Right cardiac atrium (tissue), 5 donors: Measurements from ENCODE around the gene NDUFA12. TPM values are rescaled to one million over a fixed set of nuclear protein-coding genes. Genes with fewer than 3 reads are reported as not detected.
A peak's percentile ranks its signal among the peaks of the same experiment; 100 is the strongest.

ENCODE experiments used
- ATAC-seq, 2 donors: fragments of 200-7000 bp; cut with Tn5 transposase; one replicate each; pipeline versions ENCODE4 v1.8.0 to v1.9.1; 2020; ENCODE audit warnings: moderate library complexity in 2 of 2, mild to moderate bottlenecking in 1 of 2
- DNase-seq, 3 donors: peaks; one replicate each; pipeline ENCODE4 v3.0.0-alpha.2; 2020
- H3K27ac ChIP-seq: one replicate; pipeline ENCODE4 v1.5.1; 2013; ENCODE audit warnings: mild to moderate bottlenecking, low read length, control low read depth, moderate library complexity
- H3K27me3 ChIP-seq: one replicate; pipeline ENCODE4 v1.6.1; 2013; ENCODE audit not compliant: control insufficient read depth, insufficient read depth
- H3K4me1 ChIP-seq: one replicate; pipeline ENCODE4 v1.6.1; 2013; ENCODE audit warnings: low read length; ENCODE audit not compliant: control insufficient read depth, insufficient read depth
- H3K4me3 ChIP-seq: one replicate; pipeline ENCODE4 v1.5.1; 2013; ENCODE audit warnings: low read length, control low read depth
- H3K9me3 ChIP-seq: one replicate; pipeline ENCODE4 v1.6.1; 2013; ENCODE audit warnings: low read length; ENCODE audit not compliant: control insufficient read depth
- WGBS: extraction: QIAGEN DNeasy Blood & Tissue Kit; methylation state at CpG from one replicate; pipeline ENCODE4 v1.1.7; 2013; 5-methylcytosine and 5-hydroxymethylcytosine counted together
- intact Hi-C, 4 donors: fragments of 100-400 bp; cut with DNase I; formaldehyde crosslinking; loops; one replicate each; pipeline versions ENCODE4 v1.11.0 to v1.14.0; 2022 to 2023
- polyA plus RNA-seq: library from polyadenylated mRNA; stranded (reverse); fragments of 200-250 nt; gene quantifications from one replicate; pipeline ENCODE4 v1.2.3, GENCODE V29; 2013
- total RNA-seq, 4 donors: library from RNA; stranded (reverse); fragmentation: NEBNext Ultra II Directional; extraction: Animal tissue kit (Norgen Biotek cat#: 25700); gene quantifications; one replicate each; pipeline ENCODE4 v1.2.1, GENCODE V29; 2021
- donor health status: healthy with polysubstance abuse.
- donor health status: DM: no; HTN: yes; CAD: no.
- donor health status: DM: no; HTN: no; CAD: no.
- donor health status: DM: no; HTN: yes; CAD: no; lungs with severe emphysema.
- donor health status: DM: yes; HTN: yes; CAD: no.

NDUFA12 gene
- total and polyA plus RNA-seq, 5 donors: 307 to 741 (median 332) TPM

GRCh38 chr12:94941440-94941862, 62.0 kb downstream of the NDUFA12 start:
- H3K27ac ChIP-seq: peak overlapping the region; percentile 77
- 9% methylated on average over 7 of the region's 7 CpGs for WGBS
- intact Hi-C loops: no loop called here

DNA sequence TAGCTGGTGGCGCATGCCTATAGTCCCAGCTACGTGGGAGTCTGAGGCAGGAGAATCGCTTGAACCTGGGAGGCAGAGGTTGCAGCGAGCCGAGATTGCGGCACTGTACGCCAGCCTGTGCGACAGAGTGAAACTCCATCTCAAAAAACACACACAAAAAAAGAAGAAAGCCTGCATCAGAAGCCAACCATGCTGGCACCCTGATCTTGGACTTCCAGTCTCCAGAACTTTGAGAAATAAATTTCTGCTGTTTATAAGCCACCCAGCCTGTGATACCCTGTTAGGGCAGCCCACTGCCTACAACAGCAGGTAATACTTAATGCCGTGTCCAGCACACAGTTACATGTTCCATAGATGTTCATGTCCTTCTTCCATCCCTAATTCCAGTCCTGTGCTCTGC, 62.7 kb downstream of the NDUFA12 start:
- intact Hi-C loops: no loop called here
- DNase-seq (no peak), ATAC-seq (peak in 1 of 2 donors; percentile 11)
- WGBS: 95% methylated on average over 9 of the region's 9 CpGs
- Histone ChIP-seq H3K4me3 (no peak overlapping the region), H3K4me1 (peaks cover 9% of the 10 kb centered on the region), H3K27me3 (no peaks in the 10 kb centered on the region), H3K27ac (peak overlapping the region; percentile 77), H3K9me3 (no peaks in the 10 kb centered on the region)

More at GRCh38 chr12:94941440-94941862, 62.0 kb downstream of the NDUFA12 start:
- peak; percentile 94 to 97 for ATAC-seq
- Histone ChIP-seq H3K4me1 (peaks cover 9% of the 10 kb centered on the region), H3K27me3 (no peaks in the 10 kb centered on the region), H3K4me3 (no peak overlapping the region), H3K9me3 (no peaks in the 10 kb centered on the region)
- DNase-seq: peak; percentile 73 to 83 (median 82)

DNA sequence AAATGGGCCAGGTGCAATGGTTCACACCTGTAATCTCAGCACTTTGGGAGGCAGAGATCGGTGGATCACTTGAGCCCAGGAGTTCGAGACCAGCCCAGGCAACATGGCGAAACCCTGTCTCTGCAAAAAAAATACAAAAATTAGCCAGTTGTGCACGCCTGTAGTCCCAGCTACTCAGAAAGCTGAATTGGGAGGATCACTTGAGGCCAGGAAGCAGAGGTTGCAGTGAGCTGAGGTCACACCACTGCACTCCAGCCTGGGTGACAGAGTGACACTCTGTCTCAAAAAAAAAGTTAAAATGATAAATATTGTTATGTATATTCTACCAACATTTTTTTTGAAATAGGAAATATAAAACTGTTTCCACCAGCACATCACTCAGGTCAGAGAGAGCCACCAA, 64.9 kb downstream of the NDUFA12 start:
- Histone ChIP-seq H3K27me3 (no peaks in the 10 kb centered on the region), H3K4me3 (no peak overlapping the region), H3K27ac (no peak overlapping the region), H3K9me3 (no peaks in the 10 kb centered on the region), H3K4me1 (peaks cover 9% of the 10 kb centered on the region)
- ATAC-seq: no peak
- no peak for DNase-seq
- 92% methylated on average over 4 of the region's 4 CpGs for WGBS
- intact Hi-C loops: no loop called here

- H3K9me3 ChIP-seq: no peaks in the 10 kb centered on the region
- no peaks in the 10 kb centered on the region for H3K4me1 ChIP-seq
- H3K27ac ChIP-seq: no peak overlapping the region
- ATAC-seq (no peak), DNase-seq (no peak)
- intact Hi-C loops: no loop called here
- no peak overlapping the region for H3K4me3 ChIP-seq
- 79% methylated on average over 2 of the region's 2 CpGs for WGBS
- H3K27me3 ChIP-seq: no peaks in the 10 kb centered on the region
Observed at GRCh38 chr12:94930772-94931171, 72.7 kb downstream of the NDUFA12 start.

DNA sequence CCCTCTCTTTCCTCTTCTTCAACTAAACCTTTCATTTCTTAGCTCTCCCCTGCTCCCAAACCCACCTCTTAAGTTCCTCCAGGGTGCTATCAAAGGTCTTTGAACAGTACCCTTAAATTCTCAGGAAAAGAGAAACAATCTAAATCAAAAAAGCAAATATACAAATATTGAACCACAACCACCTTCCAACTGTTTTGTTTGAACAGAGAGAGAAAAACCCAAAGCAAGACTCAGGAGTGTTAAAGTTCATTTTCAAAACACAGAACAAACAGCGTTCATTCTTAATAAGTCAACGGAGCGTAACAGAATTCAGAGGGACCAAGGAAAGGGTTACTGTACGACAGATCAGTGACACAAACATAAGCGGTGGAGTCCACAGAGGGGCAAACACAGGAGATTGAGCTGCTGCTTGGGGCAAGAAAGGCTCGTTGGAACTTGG, 73.3 kb downstream of the NDUFA12 start:
- Histone ChIP-seq H3K27ac (no peak overlapping the region), H3K4me1 (no peaks in the 10 kb centered on the region), H3K9me3 (no peaks in the 10 kb centered on the region), H3K4me3 (no peak overlapping the region), H3K27me3 (no peaks in the 10 kb centered on the region)
- no peak for ATAC-seq
- intact Hi-C loops: no loop called here
- DNase-seq: no peak
- WGBS: 85% methylated on average over 6 of the region's 6 CpGs

GRCh38 chr12:94929780-94930179, 73.7 kb downstream of the NDUFA12 start:
- Histone ChIP-seq H3K27me3 (no peaks in the 10 kb centered on the region), H3K4me1 (no peaks in the 10 kb centered on the region), H3K27ac (no peak overlapping the region), H3K9me3 (no peaks in the 10 kb centered on the region), H3K4me3 (no peak overlapping the region)
- ATAC-seq: no peak
- no peak for DNase-seq
- WGBS: 83% methylated on average over 1 of the region's 1 CpG
- intact Hi-C loops: no loop called here

DNA sequence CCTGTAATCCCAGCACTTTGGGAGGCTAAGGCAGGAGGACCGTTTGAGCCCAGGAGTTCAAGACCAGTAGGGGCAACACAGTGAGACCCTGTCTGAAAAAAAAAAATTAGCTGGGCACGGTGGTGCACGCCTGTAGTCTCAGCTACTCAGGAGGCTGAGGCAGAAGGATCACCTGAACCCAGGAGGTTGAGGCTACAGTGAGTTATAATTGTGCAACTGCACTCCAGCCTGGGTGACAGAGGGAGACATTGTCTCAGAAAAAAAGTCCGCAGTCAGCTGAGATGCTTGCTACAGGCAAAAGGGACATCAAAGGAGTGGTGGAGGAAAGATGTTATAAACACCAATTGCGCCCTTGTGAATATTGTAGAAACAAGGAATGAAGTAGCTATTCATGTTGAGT, 77.8 kb downstream of the NDUFA12 start:
- no peaks in the 10 kb centered on the region for H3K9me3 ChIP-seq
- H3K27me3 ChIP-seq: no peaks in the 10 kb centered on the region
- no peak overlapping the region for H3K4me3 ChIP-seq
- no peaks in the 10 kb centered on the region for H3K4me1 ChIP-seq
- DNase-seq: no peak
- intact Hi-C loops: no loop called here
- no peak overlapping the region for H3K27ac ChIP-seq
- no peak for ATAC-seq
- 89% methylated on average over 5 of the region's 5 CpGs for whole genome bisulfite sequencing

GRCh38 chr12:94925206-94925605, 78.3 kb downstream of the NDUFA12 start:
- DNase-seq (no peak), ATAC-seq (peak in 1 of 2 donors; percentile 71)
- Histone ChIP-seq H3K4me3 (no peak overlapping the region), H3K27ac (no peak overlapping the region), H3K9me3 (no peaks in the 10 kb centered on the region), H3K27me3 (no peaks in the 10 kb centered on the region), H3K4me1 (no peaks in the 10 kb centered on the region)
- 66% methylated on average over 4 of the region's 4 CpGs for WGBS
- intact Hi-C loops: no loop called here

DNA sequence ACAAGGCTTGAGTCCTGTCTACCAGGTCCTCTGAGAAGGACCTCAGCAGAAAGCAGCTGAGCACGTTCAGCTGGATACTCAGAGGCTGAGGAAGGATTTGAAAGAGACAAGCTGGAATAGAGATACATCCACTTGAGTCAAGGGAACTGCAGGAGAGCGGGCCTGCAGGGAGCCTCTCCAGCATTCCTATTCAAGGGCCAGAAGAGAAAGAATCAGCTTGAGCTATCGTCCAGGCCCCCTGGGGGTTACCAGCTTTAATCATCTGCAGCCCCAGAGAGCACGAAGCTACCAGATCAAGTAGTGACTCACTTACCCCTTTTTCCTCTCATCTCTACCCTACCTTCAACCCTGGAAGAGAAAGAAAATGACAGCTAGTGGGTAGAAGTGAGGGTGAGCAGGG, 80.9 kb downstream of the NDUFA12 start:
- Histone ChIP-seq H3K4me1 (no peaks in the 10 kb centered on the region), H3K27me3 (no peaks in the 10 kb centered on the region), H3K4me3 (no peak overlapping the region), H3K27ac (no peak overlapping the region), H3K9me3 (no peaks in the 10 kb centered on the region)
- ATAC-seq: no peak
- 68% methylated on average over 4 of the region's 4 CpGs for WGBS
- intact Hi-C loops: no loop called here
- DNase-seq: no peak

Other genes starting within 250 kb of the NDUFA12 start
- 10 to 100 TPM; 32.9 to 44.5 (median 36.9) TPM for gene NR2C1, start 69.9 kb upstream of the NDUFA12 start, total RNA-seq
- gene NR2C1, start 69.9 kb upstream of the NDUFA12 start, polyA plus RNA-seq: 24.1 TPM
- gene FGD6, start 213.8 kb upstream of the NDUFA12 start, total RNA-seq: 10 to 100 TPM; 18.9 to 23.8 (median 20.8) TPM
- gene FGD6, start 213.8 kb upstream of the NDUFA12 start, polyA plus RNA-seq: 2.9 TPM
- 10 to 100 TPM; 58.9 to 78.6 (median 69.9) TPM for gene VEZT, start 214.1 kb upstream of the NDUFA12 start, total RNA-seq
- gene VEZT, start 214.1 kb upstream of the NDUFA12 start, polyA plus RNA-seq: 20.8 TPM